Tibial nerve (tissue), 3 donors: ENCODE results near the gene PPIH.

Experiments used
- POLR2A ChIP-seq, 2 donors: fragments of 450-650 bp; IDR thresholded peaks; one replicate each; pipeline ENCODE4 v1.6.1; 2017; ENCODE audit warnings: antibody characterized with exemption in 2 of 2, mild to moderate bottlenecking in 2 of 2, moderate library complexity in 2 of 2
- TF ChIP-seq, protein P1 (sequence below), 5 experiments: fragments of 200-600 bp in 3 of 5; fragments of 450-650 bp in 2 of 5; sonication (generic) in 3 of 5; IDR thresholded peaks; one replicate each; pipeline ENCODE4 v1.5.1; 2016 to 2019; ENCODE audit warnings: antibody characterized with exemption in 5 of 5, mild to moderate bottlenecking in 3 of 5, moderate library complexity in 2 of 5

DNA sequence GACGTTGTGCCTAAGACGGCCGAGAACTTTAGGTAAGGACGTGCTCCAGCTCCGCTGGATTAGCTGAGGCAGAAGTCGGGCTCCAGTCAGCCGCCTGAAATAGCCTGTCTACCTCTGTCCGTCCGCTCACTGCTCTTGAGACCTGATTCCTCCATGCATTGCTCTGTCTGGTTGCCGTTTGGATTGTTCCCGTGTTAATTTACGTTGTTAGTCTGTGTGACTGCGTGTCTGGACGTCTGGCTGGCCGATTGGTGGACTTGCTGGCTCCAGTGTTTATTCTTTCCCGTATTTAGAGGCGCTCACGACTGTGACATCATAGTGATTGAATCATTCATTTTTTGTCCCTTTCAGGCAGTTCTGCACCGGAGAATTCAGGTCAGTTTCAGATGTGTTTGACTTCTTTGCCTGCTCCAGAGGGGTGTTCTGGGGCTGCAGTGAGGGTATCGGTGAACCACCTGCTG, 684 bp downstream of the PPIH start:
- TF ChIP-seq, protein P1, sequence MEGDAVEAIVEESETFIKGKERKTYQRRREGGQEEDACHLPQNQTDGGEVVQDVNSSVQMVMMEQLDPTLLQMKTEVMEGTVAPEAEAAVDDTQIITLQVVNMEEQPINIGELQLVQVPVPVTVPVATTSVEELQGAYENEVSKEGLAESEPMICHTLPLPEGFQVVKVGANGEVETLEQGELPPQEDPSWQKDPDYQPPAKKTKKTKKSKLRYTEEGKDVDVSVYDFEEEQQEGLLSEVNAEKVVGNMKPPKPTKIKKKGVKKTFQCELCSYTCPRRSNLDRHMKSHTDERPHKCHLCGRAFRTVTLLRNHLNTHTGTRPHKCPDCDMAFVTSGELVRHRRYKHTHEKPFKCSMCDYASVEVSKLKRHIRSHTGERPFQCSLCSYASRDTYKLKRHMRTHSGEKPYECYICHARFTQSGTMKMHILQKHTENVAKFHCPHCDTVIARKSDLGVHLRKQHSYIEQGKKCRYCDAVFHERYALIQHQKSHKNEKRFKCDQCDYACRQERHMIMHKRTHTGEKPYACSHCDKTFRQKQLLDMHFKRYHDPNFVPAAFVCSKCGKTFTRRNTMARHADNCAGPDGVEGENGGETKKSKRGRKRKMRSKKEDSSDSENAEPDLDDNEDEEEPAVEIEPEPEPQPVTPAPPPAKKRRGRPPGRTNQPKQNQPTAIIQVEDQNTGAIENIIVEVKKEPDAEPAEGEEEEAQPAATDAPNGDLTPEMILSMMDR (IDR thresholded peaks at IDR 0.05) = no peak
- no peak for TF ChIP-seq POLR2A (IDR thresholded peaks at IDR 0.05)
